Measurements from ENCODE around the gene VEZT.
"Not testable (repeated sequence)": the region's sequence is repeated elsewhere in the genome, so short reads cannot be mapped to it uniquely, and the experiment has no call there.

Gene VEZT

DNA sequence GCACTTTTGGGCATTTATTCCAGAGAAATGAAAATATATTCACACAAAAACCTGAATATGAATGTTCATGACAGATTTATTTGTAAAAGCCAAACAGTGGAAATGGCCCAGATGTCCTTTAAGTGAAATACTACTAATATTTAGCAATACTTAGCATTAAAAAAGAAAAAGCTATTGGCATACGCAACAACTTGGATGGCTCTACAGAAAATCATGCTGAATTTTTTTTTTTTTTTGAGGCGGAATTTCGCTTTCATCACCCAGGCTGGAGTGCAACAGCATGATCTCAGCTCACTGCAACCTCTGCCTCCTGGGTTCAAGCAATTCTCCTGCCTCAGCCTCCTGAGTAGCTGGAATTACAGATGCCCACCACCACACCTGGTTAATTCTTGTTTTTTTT is 24.5 kb upstream of the VEZT start:
- TF ChIP-seq ZFP3 (CRISPR knock-in tag; IDR thresholded peaks at IDR 0.05) (no peak), TCF4 (CRISPR knock-in tag; IDR thresholded peaks at IDR 0.05; ENCODE audit: borderline replicate concordance) (no peak), ZNF70 (CRISPR knock-in tag; IDR thresholded peaks at IDR 0.05) (no peak), ISL1 (CRISPR knock-in tag; IDR thresholded peaks at IDR 0.05) (no peak), ZNF565 (CRISPR knock-in tag; conservative IDR thresholded peaks at IDR 0.05; ENCODE audit: low read depth) (no peak), BACH2 (CRISPR knock-in tag; IDR thresholded peaks at IDR 0.05; ENCODE audit: borderline replicate concordance) (no peak), ARNTL (CRISPR knock-in tag; IDR thresholded peaks at IDR 0.05; ENCODE audit: borderline replicate concordance, low read depth) (no peak), CREB5 (CRISPR knock-in tag; IDR thresholded peaks at IDR 0.05; ENCODE audit: low read depth) (no peak), ZFP30 (CRISPR knock-in tag; IDR thresholded peaks at IDR 0.05) (no peak), CSDC2 (CRISPR knock-in tag; IDR thresholded peaks at IDR 0.05) (no peak), ESRRG (CRISPR knock-in tag; IDR thresholded peaks at IDR 0.05) (no peak), TOX (CRISPR knock-in tag; IDR thresholded peaks at IDR 0.05; ENCODE audit: borderline replicate concordance) (no peak)

GRCh38 chr12:95195122-95195521 is 22.5 kb upstream of the VEZT start:
- TF ChIP-seq ESRRG (CRISPR knock-in tag; IDR thresholded peaks at IDR 0.05) = no peak
- no peak for TF ChIP-seq ZNF8 (CRISPR knock-in tag; IDR thresholded peaks at IDR 0.05)
- TF ChIP-seq TCF4 (CRISPR knock-in tag; IDR thresholded peaks at IDR 0.05; ENCODE audit: borderline replicate concordance) = no peak
- no peak for TF ChIP-seq POU6F1 (CRISPR knock-in tag; IDR thresholded peaks at IDR 0.05; ENCODE audit: borderline replicate concordance, low read depth)
- no peak for TF ChIP-seq ZFP3 (CRISPR knock-in tag; IDR thresholded peaks at IDR 0.05)
- TF ChIP-seq PPARA (CRISPR knock-in tag; IDR thresholded peaks at IDR 0.05; ENCODE audit: borderline replicate concordance) = no peak
- TF ChIP-seq, protein P1, sequence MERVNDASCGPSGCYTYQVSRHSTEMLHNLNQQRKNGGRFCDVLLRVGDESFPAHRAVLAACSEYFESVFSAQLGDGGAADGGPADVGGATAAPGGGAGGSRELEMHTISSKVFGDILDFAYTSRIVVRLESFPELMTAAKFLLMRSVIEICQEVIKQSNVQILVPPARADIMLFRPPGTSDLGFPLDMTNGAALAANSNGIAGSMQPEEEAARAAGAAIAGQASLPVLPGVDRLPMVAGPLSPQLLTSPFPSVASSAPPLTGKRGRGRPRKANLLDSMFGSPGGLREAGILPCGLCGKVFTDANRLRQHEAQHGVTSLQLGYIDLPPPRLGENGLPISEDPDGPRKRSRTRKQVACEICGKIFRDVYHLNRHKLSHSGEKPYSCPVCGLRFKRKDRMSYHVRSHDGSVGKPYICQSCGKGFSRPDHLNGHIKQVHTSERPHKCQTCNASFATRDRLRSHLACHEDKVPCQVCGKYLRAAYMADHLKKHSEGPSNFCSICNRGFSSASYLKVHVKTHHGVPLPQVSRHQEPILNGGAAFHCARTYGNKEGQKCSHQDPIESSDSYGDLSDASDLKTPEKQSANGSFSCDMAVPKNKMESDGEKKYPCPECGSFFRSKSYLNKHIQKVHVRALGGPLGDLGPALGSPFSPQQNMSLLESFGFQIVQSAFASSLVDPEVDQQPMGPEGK (CRISPR knock-in tag; IDR thresholded peaks at IDR 0.05; ENCODE audit: borderline replicate concordance) = no peak
- TF ChIP-seq ZFP30 (CRISPR knock-in tag; IDR thresholded peaks at IDR 0.05) = no peak
- no peak for TF ChIP-seq TSHZ2 (CRISPR knock-in tag; IDR thresholded peaks at IDR 0.05)
- no peak for TF ChIP-seq CREB5 (CRISPR knock-in tag; IDR thresholded peaks at IDR 0.05; ENCODE audit: low read depth)
- no peak for TF ChIP-seq ARNTL (CRISPR knock-in tag; IDR thresholded peaks at IDR 0.05; ENCODE audit: borderline replicate concordance, low read depth)
- TF ChIP-seq OSR1 (CRISPR knock-in tag; IDR thresholded peaks at IDR 0.05) = no peak
- no peak for TF ChIP-seq ZC3H10 (CRISPR knock-in tag; IDR thresholded peaks at IDR 0.05)
- no peak for TF ChIP-seq CSDC2 (CRISPR knock-in tag; IDR thresholded peaks at IDR 0.05)
- TF ChIP-seq TOX (CRISPR knock-in tag; IDR thresholded peaks at IDR 0.05; ENCODE audit: borderline replicate concordance) = no peak
- no peak for TF ChIP-seq ZNF70 (CRISPR knock-in tag; IDR thresholded peaks at IDR 0.05)
- no peak for TF ChIP-seq SNAI2 (CRISPR knock-in tag; IDR thresholded peaks at IDR 0.05)
- no peak for TF ChIP-seq RARB (CRISPR knock-in tag; IDR thresholded peaks at IDR 0.05)
- no peak for ATAC-seq

More for the DNA sequence above, 24.5 kb upstream of the VEZT start:
- ATAC-seq = no peak

GRCh38 chr12:95196875-95197569 is 20.6 kb upstream of the VEZT start:
- not testable (repeated sequence) for ATAC-seq

All from SK-N-SH treated with all-trans-retinoic acid at 6 μM for 48 hours (cell line).